Endothelial cell of umbilical vein (primary cell): ENCODE measurements around the gene P4HB. TPM values are rescaled to one million over a fixed set of nuclear protein-coding genes. Genes with fewer than 3 reads are reported as not detected.

ENCODE experiments used
- BruUV-seq: library from RNA; stranded (reverse); fragments of 400-500 nt; replicated peaks from 2 replicates; lab custom pipeline; 2021; lab: Mats Ljungman, UMichigan
- CTCF ChIA-PET: fragments of 300-600, 350-600 bp; sonication (Branson Sonifier 250); formaldehyde crosslinking; loops from one replicate; lab custom pipeline; 2021; ENCODE audit warnings: antibody characterized with exemption, inconsistent platforms; lab: Charles Lee
- POLR2A ChIA-PET: fragments of 300-600, 350-600 bp; sonication (Branson Sonifier 250); formaldehyde crosslinking; loops from one replicate; lab custom pipeline; 2021; ENCODE audit warnings: antibody characterized with exemption, inconsistent platforms; lab: Charles Lee
- DNase-seq: peaks from one replicate; pipeline ENCODE4 v3.0.0-alpha.2; 2011; ENCODE audit warnings: low read depth, low spot score
- FAIRE-seq: peaks from 2 replicates; lab custom pipeline; 2011; peaks lifted over from hg19 to GRCh38; lab: Jason Lieb, UNC
- H2AFZ ChIP-seq: 2 replicates; pipeline ENCODE4 v1.6.0; 2012; ENCODE audit warnings: low read depth, low read length, control low read depth, inconsistent platforms
- H3K27ac ChIP-seq: 2 replicates; pipeline ENCODE4 v1.5.1; 2011; ENCODE audit warnings: low read depth, mild to moderate bottlenecking, control low read depth, low read length, moderate library complexity; ENCODE audit not compliant: insufficient read depth
- H3K27me3 ChIP-seq, 2 experiments: 2 replicates each; pipeline versions ENCODE4 v1.6.0 to v1.6.1; 2011; ENCODE audit warnings: low read length in 2 of 2, mixed read lengths in 1 of 2; ENCODE audit not compliant: control insufficient read depth in 2 of 2, insufficient read depth in 2 of 2
- H3K36me3 ChIP-seq, 2 experiments: 2 replicates in 1 of 2; 3 replicates in 1 of 2; pipeline ENCODE4 v1.5.1; 2011; ENCODE audit warnings: low read length in 2 of 2, mild to moderate bottlenecking in 1 of 2, moderate library complexity in 1 of 2; ENCODE audit not compliant: control insufficient read depth in 2 of 2, insufficient read depth in 2 of 2; ENCODE audit errors: extremely low read depth in 1 of 2
- H3K4me1 ChIP-seq: 3 replicates; pipeline ENCODE4 v1.5.1; 2011; ENCODE audit warnings: mild to moderate bottlenecking, low read length; ENCODE audit not compliant: control insufficient read depth, insufficient read depth; ENCODE audit errors: extremely low read depth
- H3K4me2 ChIP-seq: 2 replicates; pipeline ENCODE4 v1.6.1; 2011; ENCODE audit warnings: low read length, control low read depth, mixed read lengths; ENCODE audit not compliant: insufficient read depth
- H3K4me3 ChIP-seq, 3 experiments: fragments of 200-600 bp in 1 of 3; sonication (generic), shearing (Covaris generic) in 1 of 3; replicated peaks in 1 of 3; 2 replicates each; pipeline ENCODE4 v1.5.1; 2011 to 2016; ENCODE audit warnings: control low read depth in 3 of 3, low read length in 3 of 3, mild to moderate bottlenecking in 2 of 3, inconsistent platforms in 1 of 3, low read depth in 1 of 3, moderate library complexity in 1 of 3; ENCODE audit not compliant: insufficient read depth in 1 of 3
- H3K79me2 ChIP-seq: 2 replicates; pipeline ENCODE4 v1.6.0; 2012; ENCODE audit warnings: low read length, inconsistent platforms; ENCODE audit not compliant: control insufficient read depth, insufficient read depth
- H3K9ac ChIP-seq: replicated peaks from 2 replicates; pipeline ENCODE3; 2011; ENCODE audit warnings: low read length, control low read depth; ENCODE audit not compliant: insufficient read depth; ENCODE audit errors: extremely low read depth
- H3K9me1 ChIP-seq: replicated peaks from 3 replicates; pipeline ENCODE4 v1.6.0; 2011; ENCODE audit warnings: mild to moderate bottlenecking, low read length; ENCODE audit not compliant: control insufficient read depth, insufficient read depth; ENCODE audit errors: extremely low read depth
- H3K9me3 ChIP-seq: replicated peaks from 2 replicates; pipeline ENCODE4 v1.5.1; 2012; ENCODE audit warnings: low read length, inconsistent platforms; ENCODE audit not compliant: control insufficient read depth, insufficient read depth
- H4K20me1 ChIP-seq: replicated peaks from 2 replicates; pipeline ENCODE3; 2011; ENCODE audit warnings: mild to moderate bottlenecking, low read length; ENCODE audit not compliant: control insufficient read depth, insufficient read depth; ENCODE audit errors: extremely low read depth
- EZH2 ChIP-seq: IDR thresholded peaks from 2 replicates; pipeline ENCODE4 v1.6.1; 2012; ENCODE audit warnings: borderline replicate concordance, low read depth, mild to moderate bottlenecking, moderate library complexity, low read length, inconsistent platforms; ENCODE audit not compliant: severe bottlenecking
- FOS ChIP-seq: IDR thresholded peaks from 2 replicates; pipeline ENCODE4 v1.6.1; 2011; ENCODE audit warnings: mild to moderate bottlenecking, low read length, moderate library complexity, borderline replicate concordance; ENCODE audit not compliant: insufficient read depth
- GATA2 ChIP-seq: IDR thresholded peaks from 2 replicates; pipeline ENCODE4 v1.7.0; 2011; ENCODE audit warnings: low read depth, mild to moderate bottlenecking, moderate library complexity, mixed read lengths, low read length; ENCODE audit not compliant: insufficient read length, insufficient read depth
- JUN ChIP-seq: IDR thresholded peaks from 2 replicates; pipeline ENCODE4 v1.6.1; 2011; ENCODE audit warnings: borderline replicate concordance, low read depth; ENCODE audit not compliant: insufficient read length, insufficient read depth
- MYC ChIP-seq: IDR thresholded peaks from one replicate; pipeline ENCODE4 v1.6.1; 2011; ENCODE audit warnings: mild to moderate bottlenecking, low read depth, low read length
- POLR2A ChIP-seq: IDR thresholded peaks from 2 replicates; pipeline ENCODE4 v1.6.1; 2012; ENCODE audit warnings: low read depth, mild to moderate bottlenecking, control low read depth, low read length
- POLR2AphosphoS5 ChIP-seq: IDR thresholded peaks from 2 replicates; pipeline ENCODE4 v1.6.1; 2012; ENCODE audit warnings: low read depth, mild to moderate bottlenecking, control low read depth, low read length, moderate library complexity; ENCODE audit not compliant: insufficient read depth
- dilution Hi-C: fragments of 300-500 bp; cut with MboI; formaldehyde crosslinking; loops from one replicate; pipeline ENCODE4 v1.15.0; 2019; ENCODE audit warnings: low sequenced_read_pairs; ENCODE audit not compliant: extremely low pct_ligation_motif_present
- intact Hi-C: fragments of 100-400 bp; cut with micrococcal nuclease; formaldehyde crosslinking; loops from one replicate; pipeline ENCODE4 v1.10.0; 2022
- polyA plus RNA-seq, 4 experiments: library from polyadenylated mRNA; depleted of rRNA in 3 of 4; stranded (reverse) in 3 of 4; unstranded in 1 of 4; fragments of >200 nt; gene quantifications; 2 replicates each; pipeline versions ENCODE4 v1.2.1 to v1.2.3, GENCODE V29; 2011 to 2012; ENCODE audit warnings: missing spikeins in 1 of 4
- total RNA-seq: library from RNA; stranded (reverse); gene quantifications from 2 replicates; pipeline ENCODE4 v1.2.3, GENCODE V29; 2021
- TF ChIP-seq, protein P1 (sequence below): IDR thresholded peaks from 2 replicates; pipeline ENCODE4 v1.6.1; 2011; ENCODE audit not compliant: insufficient read depth, insufficient read length
- TF ChIP-seq, protein P2 (sequence below), 2 donors: IDR thresholded peaks; 1 replicate in 1 of 2; 2 replicates in 1 of 2; pipeline ENCODE4 v1.5.1; 2011; ENCODE audit warnings: low read length in 2 of 2, mild to moderate bottlenecking in 2 of 2, moderate library complexity in 2 of 2, control low read depth in 1 of 2, inconsistent platforms in 1 of 2, low read depth in 1 of 2; ENCODE audit not compliant: insufficient read depth in 1 of 2; ENCODE audit errors: extremely low read depth in 1 of 2

Gene P4HB
- total and polyA plus RNA-seq, 2 donors (not counting 3 experiments of a cell fraction or from before 2014, with no cell fraction given) = 201 to 988 TPM

DNA sequence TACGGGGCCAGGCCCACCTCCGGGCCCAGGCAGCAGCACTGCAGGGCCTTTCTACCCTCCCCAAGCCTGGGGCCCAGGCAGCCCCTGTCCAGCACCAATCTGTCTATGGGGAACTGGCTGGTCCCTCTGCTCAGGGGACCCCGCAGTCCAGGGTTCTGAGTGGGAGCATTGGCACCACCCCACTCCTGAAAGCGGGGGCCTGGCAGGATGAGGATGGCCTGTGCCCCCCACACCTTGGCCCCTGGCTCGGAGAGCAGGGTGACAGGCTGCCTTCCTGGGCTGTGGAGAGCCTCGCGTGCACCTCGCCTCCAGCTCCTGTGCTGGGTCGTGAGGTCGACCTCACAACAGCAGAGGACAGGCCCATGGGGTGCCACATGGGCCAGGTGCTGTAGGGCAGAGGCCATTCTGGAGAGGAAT lies 43.1 kb upstream of the P4HB start:
- H4K20me1 ChIP-seq = no peaks in the 10 kb centered on the region
- no TSS peak for BruUV-seq

More for the DNA sequence above, 43.1 kb upstream of the P4HB start:
- intact Hi-C loops (no loop called here), dilution Hi-C loops (no loop called here)
- H3K4me1 ChIP-seq = peaks cover 3% of the 10 kb centered on the region
- no peak overlapping the region for H3K4me2 ChIP-seq
- no peak overlapping the region for H3K27ac ChIP-seq
- ChIA-PET CTCF (interaction anchor here (1.7 kb wide), 1 partner anchor 10 kb away, joined by 4 read pairs; no protein-coding TSS in a partner anchor), POLR2A (no interaction called here)
- no peaks in the 10 kb centered on the region for H3K9me1 ChIP-seq
- no peaks in the 10 kb centered on the region for H3K79me2 ChIP-seq
- DNase-seq = no peak
- H3K27me3 ChIP-seq = no peaks in the 10 kb centered on the region
- TF ChIP-seq POLR2AphosphoS5 (no peak), POLR2A (no peak), EZH2 (no peak), FOS (no peak), GATA2 (no peak), JUN (no peak), MYC (no peak)
- TF ChIP-seq, protein P1, sequence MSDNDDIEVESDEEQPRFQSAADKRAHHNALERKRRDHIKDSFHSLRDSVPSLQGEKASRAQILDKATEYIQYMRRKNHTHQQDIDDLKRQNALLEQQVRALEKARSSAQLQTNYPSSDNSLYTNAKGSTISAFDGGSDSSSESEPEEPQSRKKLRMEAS = no peak
- TF ChIP-seq, protein P2, sequence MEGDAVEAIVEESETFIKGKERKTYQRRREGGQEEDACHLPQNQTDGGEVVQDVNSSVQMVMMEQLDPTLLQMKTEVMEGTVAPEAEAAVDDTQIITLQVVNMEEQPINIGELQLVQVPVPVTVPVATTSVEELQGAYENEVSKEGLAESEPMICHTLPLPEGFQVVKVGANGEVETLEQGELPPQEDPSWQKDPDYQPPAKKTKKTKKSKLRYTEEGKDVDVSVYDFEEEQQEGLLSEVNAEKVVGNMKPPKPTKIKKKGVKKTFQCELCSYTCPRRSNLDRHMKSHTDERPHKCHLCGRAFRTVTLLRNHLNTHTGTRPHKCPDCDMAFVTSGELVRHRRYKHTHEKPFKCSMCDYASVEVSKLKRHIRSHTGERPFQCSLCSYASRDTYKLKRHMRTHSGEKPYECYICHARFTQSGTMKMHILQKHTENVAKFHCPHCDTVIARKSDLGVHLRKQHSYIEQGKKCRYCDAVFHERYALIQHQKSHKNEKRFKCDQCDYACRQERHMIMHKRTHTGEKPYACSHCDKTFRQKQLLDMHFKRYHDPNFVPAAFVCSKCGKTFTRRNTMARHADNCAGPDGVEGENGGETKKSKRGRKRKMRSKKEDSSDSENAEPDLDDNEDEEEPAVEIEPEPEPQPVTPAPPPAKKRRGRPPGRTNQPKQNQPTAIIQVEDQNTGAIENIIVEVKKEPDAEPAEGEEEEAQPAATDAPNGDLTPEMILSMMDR (IDR thresholded peaks at IDR 0.05; ENCODE audit: extremely low read depth in 1 of 2, insufficient read depth in 1 of 2, low read depth in 1 of 2, low read length in 2 of 2) = no peak
- no peak overlapping the region for H2AFZ ChIP-seq
- H3K36me3 ChIP-seq = peaks cover 2 to 5% of the 10 kb centered on the region in 2 experiments
- no peak for FAIRE-seq
- H3K9me3 ChIP-seq = no peaks in the 10 kb centered on the region
- no peak overlapping the region for H3K9ac ChIP-seq
- no peak overlapping the region for H3K4me3 ChIP-seq
